Calu3 (cell line): ENCODE results near the gene CDC37. TPM values are rescaled to one million over a fixed set of nuclear protein-coding genes. Genes with fewer than 3 reads are reported as not detected.
A peak's percentile ranks its signal among the peaks of the same experiment; 100 is the strongest.

ENCODE experiments used
- Bru-seq: library from RNA; stranded (reverse); fragments of 400-500 nt; gene quantifications from one replicate; lab custom pipeline; 2021; lab: Mats Ljungman, UMichigan
- BruChase-seq, 2 experiments: library from RNA; stranded (reverse); fragments of 400-500 nt; gene quantifications; one replicate each; lab custom pipeline; 2021; lab: Mats Ljungman, UMichigan
- BruUV-seq: library from RNA; stranded (reverse); fragments of 400-500 nt; replicated peaks from 2 replicates; lab custom pipeline; 2021; lab: Mats Ljungman, UMichigan
- CTCF ChIA-PET: fragments of 300-600 bp; sonication (Branson Sonifier 250); formaldehyde crosslinking; loops from one replicate; lab custom pipeline; 2022; ENCODE audit warnings: antibody characterized with exemption; lab: Charles Lee
- DNase-seq: peaks from one replicate; pipeline ENCODE4 v3.0.0; 2022
- H3K27ac Mint-ChIP-seq: one replicate; pipeline ENCODE4 v1.8.0; 2022; ENCODE audit warnings: mixed read lengths; ENCODE audit not compliant: unreplicated experiment
- H3K27me3 Mint-ChIP-seq: one replicate; pipeline ENCODE4 v1.8.0; 2022; ENCODE audit warnings: mixed read lengths; ENCODE audit not compliant: unreplicated experiment
- H3K36me3 Mint-ChIP-seq: one replicate; pipeline ENCODE4 v1.8.0; 2022; ENCODE audit warnings: mild to moderate bottlenecking, moderate library complexity, mixed read lengths; ENCODE audit not compliant: insufficient read depth, unreplicated experiment
- H3K4me1 Mint-ChIP-seq: one replicate; pipeline ENCODE4 v1.8.0; 2022; ENCODE audit warnings: mild to moderate bottlenecking, low read depth, mixed read lengths; ENCODE audit not compliant: unreplicated experiment
- H3K4me3 Mint-ChIP-seq: one replicate; pipeline ENCODE4 v1.8.0; 2022; ENCODE audit warnings: mild to moderate bottlenecking, low read depth, moderate library complexity, mixed read lengths; ENCODE audit not compliant: unreplicated experiment
- H3K9me3 Mint-ChIP-seq: one replicate; pipeline ENCODE4 v1.8.0; 2022; ENCODE audit warnings: low read depth, mixed read lengths; ENCODE audit not compliant: unreplicated experiment
- intact Hi-C: fragments of 100-400 bp; cut with micrococcal nuclease; formaldehyde crosslinking; loops from one replicate; pipeline ENCODE4 v1.10.0; 2022; ENCODE audit not compliant: unreplicated experiment
- long read RNA-seq: library from polyadenylated mRNA; stranded (forward); transcript quantifications from one replicate; pipeline ENCODE4 v2.0.0, GENCODE V29; 2022
- total RNA-seq: library from RNA; stranded (reverse); gene quantifications from 2 replicates; pipeline ENCODE4 v1.2.3, GENCODE V29; 2022
- TF ChIP-seq, protein P1 (sequence below): fragments of 200-600 bp; IDR thresholded peaks from one replicate; pipeline ENCODE4 v1.8.0; 2022; ENCODE audit warnings: antibody characterized with exemption; ENCODE audit not compliant: unreplicated experiment

The CDC37 gene
- total RNA-seq (181 and 187 TPM in 2 replicates), Bru-seq, nascent RNA (percentile 76 among the genes with signal in this experiment), BruChase-seq, experiment 1, labeled RNA remaining after a 6-hour chase (percentile 88 among the genes with signal in this experiment), BruChase-seq, experiment 2, labeled RNA remaining after a 2-hour chase (percentile 82 among the genes with signal in this experiment)
- long read RNA-seq, transcript CDC37-201 (8 exons, 1,608 nt) = major isoform, 162 of 320 reads
- long read RNA-seq, transcript CDC37-209 (7 exons, 1,377 nt) = minor isoform, 66 of 320 reads
- long read RNA-seq, partial matches to known transcripts = 45 of 320 reads
- long read RNA-seq, other reads (novel, unspliced or antisense) = 47 of 320 reads

DNA sequence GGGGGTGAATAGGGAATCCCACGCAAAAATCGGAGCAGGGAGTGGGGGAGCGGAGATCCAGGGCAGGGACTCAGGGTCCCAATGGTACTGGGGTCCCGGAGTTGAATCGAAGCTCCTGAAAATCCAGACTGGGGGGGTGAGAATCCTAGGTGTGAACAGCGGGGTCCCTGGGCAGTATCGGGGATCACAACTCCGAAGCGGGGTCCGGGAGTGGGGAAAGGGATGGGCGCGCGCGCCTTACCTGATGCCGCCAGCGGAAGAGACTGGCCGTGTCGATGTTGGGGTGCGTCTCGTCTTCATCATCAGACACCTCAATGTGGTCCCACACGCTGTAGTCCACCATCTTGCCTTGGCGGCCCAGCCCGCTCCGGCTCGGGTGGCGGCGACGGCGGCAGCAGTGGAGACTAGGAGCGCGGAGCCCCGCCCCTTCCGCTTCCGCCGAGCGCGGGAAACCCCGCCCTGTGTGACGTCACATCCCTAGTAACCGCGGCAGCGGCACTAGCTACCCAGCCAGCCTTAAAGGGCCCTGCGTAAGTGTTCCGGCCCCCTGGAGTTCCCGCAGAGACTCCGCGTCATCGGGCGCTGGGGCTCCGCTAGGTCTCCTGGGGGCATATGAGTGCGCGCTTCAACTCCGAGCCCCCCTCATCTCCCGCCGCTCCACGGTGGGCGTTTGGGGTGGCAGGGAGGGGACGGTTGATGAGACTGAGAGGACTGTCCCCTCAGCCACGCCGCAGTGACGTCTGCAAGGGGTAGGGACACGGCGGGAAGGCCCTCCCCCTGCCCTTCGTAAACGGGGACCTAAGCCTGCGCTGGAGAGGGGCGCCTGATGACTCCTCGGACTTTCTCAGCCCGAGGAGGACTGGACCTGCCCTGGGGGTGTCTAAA, at the start of gene CDC37:
Gene CDC37, minus strand, starts transcription at position 406 of the 885 bp plus-strand sequence. Its CDS starts 63 bp downstream, at position 343.
- intact Hi-C loops = loop anchor here (2.0 kb wide), 1 partner anchor 75 kb away; no protein-coding TSS in a partner anchor
- Mint-ChIP-seq H3K27ac (peak within 1 kb of the TSS; percentile 88), H3K4me3 (peak within 1 kb of the TSS; percentile 87), H3K9me3 (no peaks in the 10 kb centered on the region), H3K27me3 (peaks cover 30% of the 10 kb centered on the region), H3K4me1 (no peaks in the 10 kb centered on the region), H3K36me3 (peaks cover 48% of the 10 kb centered on the region)
- TF ChIP-seq, protein P1, sequence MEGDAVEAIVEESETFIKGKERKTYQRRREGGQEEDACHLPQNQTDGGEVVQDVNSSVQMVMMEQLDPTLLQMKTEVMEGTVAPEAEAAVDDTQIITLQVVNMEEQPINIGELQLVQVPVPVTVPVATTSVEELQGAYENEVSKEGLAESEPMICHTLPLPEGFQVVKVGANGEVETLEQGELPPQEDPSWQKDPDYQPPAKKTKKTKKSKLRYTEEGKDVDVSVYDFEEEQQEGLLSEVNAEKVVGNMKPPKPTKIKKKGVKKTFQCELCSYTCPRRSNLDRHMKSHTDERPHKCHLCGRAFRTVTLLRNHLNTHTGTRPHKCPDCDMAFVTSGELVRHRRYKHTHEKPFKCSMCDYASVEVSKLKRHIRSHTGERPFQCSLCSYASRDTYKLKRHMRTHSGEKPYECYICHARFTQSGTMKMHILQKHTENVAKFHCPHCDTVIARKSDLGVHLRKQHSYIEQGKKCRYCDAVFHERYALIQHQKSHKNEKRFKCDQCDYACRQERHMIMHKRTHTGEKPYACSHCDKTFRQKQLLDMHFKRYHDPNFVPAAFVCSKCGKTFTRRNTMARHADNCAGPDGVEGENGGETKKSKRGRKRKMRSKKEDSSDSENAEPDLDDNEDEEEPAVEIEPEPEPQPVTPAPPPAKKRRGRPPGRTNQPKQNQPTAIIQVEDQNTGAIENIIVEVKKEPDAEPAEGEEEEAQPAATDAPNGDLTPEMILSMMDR = no peak
- CTCF ChIA-PET = interaction anchor here (0.6 to 2.0 kb wide), 6 partner anchors 13 to 143 kb away, joined by 3 to 7 read pairs (median 4); no protein-coding TSS in a partner anchor
- TSS peak; percentile 51 for BruUV-seq
- peak; percentile 95 for DNase-seq

DNA sequence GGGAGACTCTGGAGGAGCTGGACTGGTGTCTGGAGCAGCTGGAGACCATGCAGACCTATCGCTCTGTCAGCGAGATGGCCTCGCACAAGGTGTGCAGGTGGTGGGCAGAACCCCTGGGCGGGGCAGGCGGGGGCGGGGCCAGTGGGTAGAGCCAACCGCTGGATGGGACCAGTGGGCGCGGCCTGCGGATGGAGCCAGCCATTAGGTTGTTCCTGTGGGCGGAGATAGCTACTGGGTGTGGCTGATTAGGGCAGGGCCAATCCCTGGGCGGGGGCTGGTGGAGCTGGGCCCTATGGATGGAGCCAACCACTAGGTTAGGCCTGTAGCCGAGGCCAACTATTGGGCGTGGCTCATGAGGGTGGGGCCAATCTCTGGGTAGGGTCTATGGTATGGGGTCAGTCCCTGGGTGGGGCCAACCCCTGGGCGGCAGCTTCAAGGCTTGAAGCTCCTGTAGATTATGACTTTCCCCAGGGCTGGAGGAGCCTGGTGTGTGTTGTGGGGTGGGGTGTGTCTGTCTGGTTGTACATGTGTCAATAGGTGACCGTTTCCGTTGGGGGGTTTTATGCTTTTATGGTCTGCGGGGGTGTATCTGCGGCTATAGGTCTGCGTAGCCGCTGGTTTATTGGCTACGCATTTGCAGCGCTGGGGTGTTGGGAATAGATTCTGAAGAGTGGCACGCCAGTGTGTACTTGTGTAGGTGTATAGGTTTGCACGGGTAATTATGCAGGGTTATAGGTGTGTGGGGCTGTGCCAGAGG, 47.7 kb upstream of the CDC37 start:
- no peaks in the 10 kb centered on the region for H3K9me3 Mint-ChIP-seq
- no peaks in the 10 kb centered on the region for H3K36me3 Mint-ChIP-seq
- no TSS peak for BruUV-seq
- no peak overlapping the region for H3K27ac Mint-ChIP-seq
- H3K27me3 Mint-ChIP-seq = no peaks in the 10 kb centered on the region
- intact Hi-C loops = no loop called here
- TF ChIP-seq, protein P1 = no peak
- no peaks in the 10 kb centered on the region for H3K4me1 Mint-ChIP-seq
- CTCF ChIA-PET = no interaction called here
- no peak overlapping the region for H3K4me3 Mint-ChIP-seq
- no peak for DNase-seq

DNA sequence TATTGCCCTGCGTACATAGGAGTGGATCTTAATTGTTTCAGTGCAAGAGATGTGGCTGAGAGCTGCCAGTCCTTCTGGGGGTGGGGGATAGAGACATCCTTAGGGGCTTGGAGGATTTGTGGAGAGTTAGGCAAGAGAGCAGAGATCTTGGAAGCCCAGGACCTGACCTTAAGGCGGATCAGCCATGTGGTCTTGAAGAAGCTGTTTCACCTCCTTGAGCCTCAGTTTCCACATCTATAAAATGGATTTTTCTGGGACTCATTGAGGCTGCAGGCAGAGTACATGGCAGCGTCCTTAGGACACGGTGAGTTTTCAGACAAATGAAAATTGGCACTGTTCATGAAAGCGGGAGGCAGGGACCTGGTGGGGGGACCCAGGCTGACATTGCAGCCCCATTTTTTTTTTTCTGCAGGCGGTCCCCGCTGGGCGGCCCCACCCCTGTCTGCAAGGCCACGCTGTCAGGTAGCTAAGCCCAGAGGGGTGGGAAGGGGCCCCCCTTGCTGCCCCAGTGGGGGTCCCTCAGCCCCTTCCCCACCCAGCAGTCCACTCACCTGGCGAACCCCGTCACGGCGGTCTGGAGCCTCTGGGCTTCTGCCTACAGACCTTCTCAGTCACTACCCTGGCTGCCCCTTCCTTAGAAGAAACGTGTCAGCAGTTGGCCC, 47.0 kb upstream of the CDC37 start:
- CTCF ChIA-PET = interaction anchor here (0.5 kb wide), 1 partner anchor 71 kb away, joined by 3 read pairs; no protein-coding TSS in a partner anchor
- H3K27ac Mint-ChIP-seq = no peak overlapping the region
- no peaks in the 10 kb centered on the region for H3K36me3 Mint-ChIP-seq
- no peaks in the 10 kb centered on the region for H3K4me1 Mint-ChIP-seq
- BruUV-seq = no TSS peak
- no peak overlapping the region for H3K4me3 Mint-ChIP-seq
- intact Hi-C loops = no loop called here
- no peaks in the 10 kb centered on the region for H3K9me3 Mint-ChIP-seq
- TF ChIP-seq, protein P1 = no peak
- no peaks in the 10 kb centered on the region for H3K27me3 Mint-ChIP-seq
- DNase-seq = no peak
